Ascending aorta (tissue), 2 donors: Measurements from ENCODE around the gene IFI6. TPM values are rescaled to one million over a fixed set of nuclear protein-coding genes. Genes with fewer than 3 reads are reported as not detected.

Experiments
- DNase-seq, 2 donors: peaks; one replicate each; pipeline ENCODE4 v3.0.0-alpha.2; 2019; ENCODE audit warnings: low spot score in 2 of 2
- H3K27ac ChIP-seq, 2 donors: fragments of 200-600 bp; sonication (generic); one replicate each; pipeline ENCODE4 v1.5.1; 2016 to 2017; ENCODE audit warnings: mild to moderate bottlenecking in 1 of 2
- H3K27me3 ChIP-seq: fragments of 200-600 bp; sonication (generic); one replicate; pipeline ENCODE4 v1.5.1; 2017
- H3K36me3 ChIP-seq, 2 donors: fragments of 200-600 bp; sonication (generic); one replicate each; pipeline ENCODE4 v1.5.1; 2016
- H3K4me1 ChIP-seq, 2 donors: fragments of 200-600 bp; sonication (generic); one replicate each; pipeline ENCODE4 v1.5.1; 2016 to 2017; ENCODE audit warnings: mild to moderate bottlenecking in 1 of 2
- H3K4me3 ChIP-seq, 2 donors: fragments of 200-600 bp; sonication (generic); one replicate each; pipeline ENCODE4 v1.5.1; 2016 to 2017; ENCODE audit warnings: mild to moderate bottlenecking in 1 of 2
- H3K9me3 ChIP-seq, 2 donors: fragments of 200-600 bp; sonication (generic); one replicate each; pipeline ENCODE4 v1.5.1; 2016
- CTCF ChIP-seq, 3 experiments: fragments of 200-600 bp in 2 of 3; fragments of 450-650 bp in 1 of 3; sonication (generic) in 2 of 3; IDR thresholded peaks; one replicate each; pipeline ENCODE4 v1.5.1; 2016 to 2019; ENCODE audit warnings: antibody characterized with exemption in 3 of 3, mild to moderate bottlenecking in 1 of 3, moderate library complexity in 1 of 3
- intact Hi-C: fragments of 100-400 bp; cut with DNase I; formaldehyde crosslinking; loops from one replicate; pipeline ENCODE4 v1.15.1; 2023
- total RNA-seq: library from RNA; depleted of rRNA; stranded (reverse); fragments of >200 nt; gene quantifications from one replicate; pipeline ENCODE4 v1.1.0, GENCODE V29; 2016

Gene IFI6
- total RNA-seq: 238 TPM

GRCh38 chr1:27671964-27672749, at the start of gene IFI6:
TSS of gene IFI6 (minus strand) at chr1:27672192. CDS start at chr1:27669314, 2,878 bp downstream.
- Histone ChIP-seq H3K36me3 (no peaks in the 10 kb centered on the region), H3K27ac (peak within 1 kb of the TSS; percentile 84 to 91), H3K27me3 (no peaks in the 10 kb centered on the region), H3K9me3 (no peaks in the 10 kb centered on the region), H3K4me3 (peak within 1 kb of the TSS; percentile 49 to 68), H3K4me1 (peaks cover 0 to 17% of the 10 kb centered on the region in 2 donors)
- peak; percentile 69 to 94 for DNase-seq
- intact Hi-C loops: loop anchor here (1.0 to 5.0 kb wide), 2 partner anchors 53 to 100 kb away; partner anchors contain the start of genes FAM76A and STX12
- TF ChIP-seq CTCF (IDR thresholded peaks at IDR 0.05): peak; percentile 38 to 47 (median 39)

- no peaks in the 10 kb centered on the region for H3K4me1 ChIP-seq
- intact Hi-C loops: loop anchor here (10.0 kb wide), 1 partner anchor 115 kb away; the partner anchor contains the start of gene PPP1R8
- no peak for DNase-seq
- H3K27ac ChIP-seq: no peak overlapping the region
- no peak overlapping the region for H3K4me3 ChIP-seq
- no peak for TF ChIP-seq CTCF (IDR thresholded peaks at IDR 0.05)
- H3K9me3 ChIP-seq: peaks cover 0 to 2% of the 10 kb centered on the region in 2 donors
- no peaks in the 10 kb centered on the region for H3K36me3 ChIP-seq
- no peaks in the 10 kb centered on the region for H3K27me3 ChIP-seq
These were observed 47.6 kb upstream of the IFI6 start for GRCh38 chr1:27719286-27720251.

GRCh38 chr1:27716262-27716895, 44.4 kb upstream of the IFI6 start:
- no peak overlapping the region for H3K27ac ChIP-seq
- DNase-seq: no peak
- H3K4me3 ChIP-seq: no peak overlapping the region
- TF ChIP-seq CTCF (IDR thresholded peaks at IDR 0.05): no peak
- intact Hi-C loops: no loop called here
- H3K36me3 ChIP-seq: no peaks in the 10 kb centered on the region
- H3K4me1 ChIP-seq: no peaks in the 10 kb centered on the region
- H3K27me3 ChIP-seq: no peaks in the 10 kb centered on the region
- H3K9me3 ChIP-seq: peaks cover 0 to 2% of the 10 kb centered on the region in 2 donors

GRCh38 chr1:27713869-27714513, 42.0 kb upstream of the IFI6 start:
- no peak for TF ChIP-seq CTCF (IDR thresholded peaks at IDR 0.05)
- no peak for DNase-seq

More at GRCh38 chr1:27713869-27714513, 42.0 kb upstream of the IFI6 start:
- Histone ChIP-seq H3K27ac (no peak overlapping the region), H3K4me1 (no peaks in the 10 kb centered on the region), H3K9me3 (peaks cover 0 to 2% of the 10 kb centered on the region in 2 donors), H3K36me3 (no peaks in the 10 kb centered on the region), H3K4me3 (no peak overlapping the region), H3K27me3 (no peaks in the 10 kb centered on the region)
- intact Hi-C loops: no loop called here
